Measurements from ENCODE around the gene IPO9. TPM values are rescaled to one million over a fixed set of nuclear protein-coding genes. Genes with fewer than 3 reads are reported as not detected.

IPO9 gene
- total RNA-seq, 1 experiment from 2014 or later, result 106 TPM

DNA sequence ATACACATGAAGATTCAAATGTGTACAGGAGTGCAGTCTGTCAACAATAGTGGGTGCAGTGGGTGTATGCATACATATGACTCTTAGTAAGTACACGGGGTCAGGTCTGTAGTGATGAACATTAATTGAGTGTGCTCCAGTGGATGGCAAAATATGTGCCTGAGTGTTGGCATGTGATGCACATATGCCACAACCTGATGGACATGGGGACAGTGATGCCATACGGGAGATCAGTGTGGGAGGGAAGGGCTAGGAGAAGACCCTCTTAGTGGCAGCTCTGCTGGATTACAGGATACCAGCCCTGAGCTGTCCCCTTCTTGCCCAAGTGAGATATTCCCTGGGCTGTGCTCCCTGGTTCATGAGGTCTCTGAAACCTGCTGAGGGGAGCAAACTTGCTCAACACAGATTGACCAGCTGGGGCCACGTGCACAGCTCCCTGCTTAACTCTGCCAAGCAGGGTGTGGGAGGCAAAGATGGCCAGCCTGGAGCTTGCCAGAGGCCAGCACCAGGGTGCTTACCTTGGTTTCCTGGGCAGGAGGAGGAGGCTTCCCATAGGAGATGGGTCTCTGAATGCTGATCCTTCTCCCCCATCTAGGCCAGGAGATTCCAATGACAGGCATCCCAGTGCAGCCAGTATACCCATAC is 62.0 kb downstream of the IPO9 start:
- no peak for ATAC-seq
- H3K27me3 ChIP-seq (ENCODE audit: control insufficient read depth, insufficient read depth, low read length), result no peaks in the 10 kb centered on the region
- TF ChIP-seq TCF7L2 (IDR thresholded peaks at IDR 0.05; ENCODE audit: low read depth, low read length) (no peak), POLR2AphosphoS5 (IDR thresholded peaks at IDR 0.05; ENCODE audit: low read depth, low read length) (no peak)
- CTCF ChIA-PET, result no interaction called here
- peaks cover 10% of the 10 kb centered on the region for H3K4me1 ChIP-seq (ENCODE audit: control insufficient read depth, insufficient read depth, low read length)
- no peaks in the 10 kb centered on the region for H3K36me3 ChIP-seq (ENCODE audit: control insufficient read depth, insufficient read depth, low read length)
- DNase-seq (ENCODE audit: low read depth, low spot score), result no peak
- POLR2A ChIA-PET, result no interaction called here
- intact Hi-C loops (cut with micrococcal nuclease; ENCODE audit: unreplicated experiment) (no loop called here), in situ Hi-C loops (cut with HindIII; ENCODE audit: low pct_unique_long_range_greater_than_20kb, low sequenced_read_pairs) (no loop called here)
- no peak overlapping the region for H3K27ac ChIP-seq (ENCODE audit: low read length)
- BruUV-seq (replicated peaks), result no TSS peak
- no peak overlapping the region for H3K4me3 ChIP-seq (ENCODE audit: low read depth in 2 of 2, low read length in 2 of 2)
- H3K9me3 ChIP-seq (ENCODE audit: control insufficient read depth, insufficient read depth, low read depth, low read length), result no peaks in the 10 kb centered on the region

DNA sequence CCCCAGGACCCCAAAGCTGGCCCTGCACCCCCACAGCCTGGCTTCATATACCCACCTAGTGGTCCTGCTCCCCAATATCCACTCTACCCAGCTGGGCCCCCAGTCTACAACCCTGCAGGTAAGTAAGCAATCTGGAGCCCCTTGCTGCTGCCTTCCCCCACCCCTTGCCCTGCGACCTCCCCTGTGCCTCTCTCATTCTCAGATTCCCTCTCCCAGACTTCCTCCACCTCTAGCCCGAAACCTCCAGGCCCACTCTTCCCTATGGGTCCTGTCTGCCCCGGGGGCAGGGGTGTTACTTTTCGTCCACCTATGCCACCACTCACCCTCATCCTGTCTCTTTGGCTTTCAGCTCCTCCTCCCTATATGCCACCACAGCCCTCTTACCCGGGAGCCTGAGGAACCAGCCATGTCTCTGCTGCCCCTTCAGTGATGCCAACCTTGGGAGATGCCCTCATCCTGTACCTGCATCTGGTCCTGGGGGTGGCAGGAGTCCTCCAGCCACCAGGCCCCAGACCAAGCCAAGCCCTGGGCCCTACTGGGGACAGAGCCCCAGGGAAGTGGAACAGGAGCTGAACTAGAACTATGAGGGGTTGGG is 62.6 kb downstream of the IPO9 start:
- Histone ChIP-seq H3K27me3 (ENCODE audit: control insufficient read depth, insufficient read depth, low read length) (no peaks in the 10 kb centered on the region), H3K9me3 (ENCODE audit: control insufficient read depth, insufficient read depth, low read depth, low read length) (no peaks in the 10 kb centered on the region), H3K27ac (ENCODE audit: low read length) (no peak overlapping the region), H3K4me1 (ENCODE audit: control insufficient read depth, insufficient read depth, low read length) (peaks cover 13% of the 10 kb centered on the region), H3K4me3 (ENCODE audit: low read depth in 2 of 2, low read length in 2 of 2) (no peak overlapping the region), H3K36me3 (ENCODE audit: control insufficient read depth, insufficient read depth, low read length) (no peaks in the 10 kb centered on the region)
- DNase-seq (ENCODE audit: low read depth, low spot score) (no peak), ATAC-seq (no peak)
- TF ChIP-seq POLR2AphosphoS5 (IDR thresholded peaks at IDR 0.05; ENCODE audit: low read depth, low read length), result no peak
- no TSS peak for BruUV-seq (replicated peaks)
- in situ Hi-C loops (cut with HindIII; ENCODE audit: low pct_unique_long_range_greater_than_20kb, low sequenced_read_pairs) (no loop called here), intact Hi-C loops (cut with micrococcal nuclease; ENCODE audit: unreplicated experiment) (no loop called here)
- POLR2A ChIA-PET, result no interaction called here
- CTCF ChIA-PET, result interaction anchor here (0.7 kb wide), 1 partner anchor 213 kb away, joined by 3 read pairs; no protein-coding TSS in a partner anchor

DNA sequence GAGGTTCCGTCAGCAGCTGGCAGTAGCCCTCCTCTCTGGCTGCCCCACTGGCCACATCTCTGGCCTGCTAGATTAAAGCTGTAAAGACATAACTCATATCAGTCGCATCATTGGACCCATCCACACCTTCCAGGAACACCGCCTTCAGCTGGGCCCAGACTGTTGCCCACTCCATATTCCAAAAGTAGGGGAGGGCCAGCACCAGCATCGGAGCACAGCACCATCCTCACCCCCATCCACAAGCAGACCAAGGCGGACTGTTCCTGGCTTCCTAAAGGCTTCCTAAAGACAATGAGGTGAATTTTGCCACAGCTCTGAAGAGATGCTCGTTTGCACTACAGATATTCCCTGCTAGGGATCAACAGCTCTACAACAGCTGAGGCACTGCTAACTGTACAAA is 63.3 kb downstream of the IPO9 start:
- no peaks in the 10 kb centered on the region for H3K9me3 ChIP-seq (ENCODE audit: control insufficient read depth, insufficient read depth, low read depth, low read length)
- peaks cover 13% of the 10 kb centered on the region for H3K4me1 ChIP-seq (ENCODE audit: control insufficient read depth, insufficient read depth, low read length)
- intact Hi-C loops (cut with micrococcal nuclease; ENCODE audit: unreplicated experiment) (no loop called here), in situ Hi-C loops (cut with HindIII; ENCODE audit: low pct_unique_long_range_greater_than_20kb, low sequenced_read_pairs) (no loop called here)
- CTCF ChIA-PET, result interaction anchor here (0.7 to 0.8 kb wide), 2 partner anchors 15 to 213 kb away, joined by 3 read pairs; no protein-coding TSS in a partner anchor
- no TSS peak for BruUV-seq (replicated peaks)
- H3K36me3 ChIP-seq (ENCODE audit: control insufficient read depth, insufficient read depth, low read length), result no peaks in the 10 kb centered on the region
- no peaks in the 10 kb centered on the region for H3K27me3 ChIP-seq (ENCODE audit: control insufficient read depth, insufficient read depth, low read length)
- no peak overlapping the region for H3K27ac ChIP-seq (ENCODE audit: low read length)
- DNase-seq (ENCODE audit: low read depth, low spot score), result no peak
- TF ChIP-seq POLR2AphosphoS5 (IDR thresholded peaks at IDR 0.05; ENCODE audit: low read depth, low read length), result no peak
- TF ChIP-seq SIN3A (IDR thresholded peaks at IDR 0.05; ENCODE audit: borderline replicate concordance, insufficient read depth, low read depth, low read length), result no peak
- no peak for TF ChIP-seq TCF7L2 (IDR thresholded peaks at IDR 0.05; ENCODE audit: low read depth, low read length)
- TF ChIP-seq, protein P1, sequence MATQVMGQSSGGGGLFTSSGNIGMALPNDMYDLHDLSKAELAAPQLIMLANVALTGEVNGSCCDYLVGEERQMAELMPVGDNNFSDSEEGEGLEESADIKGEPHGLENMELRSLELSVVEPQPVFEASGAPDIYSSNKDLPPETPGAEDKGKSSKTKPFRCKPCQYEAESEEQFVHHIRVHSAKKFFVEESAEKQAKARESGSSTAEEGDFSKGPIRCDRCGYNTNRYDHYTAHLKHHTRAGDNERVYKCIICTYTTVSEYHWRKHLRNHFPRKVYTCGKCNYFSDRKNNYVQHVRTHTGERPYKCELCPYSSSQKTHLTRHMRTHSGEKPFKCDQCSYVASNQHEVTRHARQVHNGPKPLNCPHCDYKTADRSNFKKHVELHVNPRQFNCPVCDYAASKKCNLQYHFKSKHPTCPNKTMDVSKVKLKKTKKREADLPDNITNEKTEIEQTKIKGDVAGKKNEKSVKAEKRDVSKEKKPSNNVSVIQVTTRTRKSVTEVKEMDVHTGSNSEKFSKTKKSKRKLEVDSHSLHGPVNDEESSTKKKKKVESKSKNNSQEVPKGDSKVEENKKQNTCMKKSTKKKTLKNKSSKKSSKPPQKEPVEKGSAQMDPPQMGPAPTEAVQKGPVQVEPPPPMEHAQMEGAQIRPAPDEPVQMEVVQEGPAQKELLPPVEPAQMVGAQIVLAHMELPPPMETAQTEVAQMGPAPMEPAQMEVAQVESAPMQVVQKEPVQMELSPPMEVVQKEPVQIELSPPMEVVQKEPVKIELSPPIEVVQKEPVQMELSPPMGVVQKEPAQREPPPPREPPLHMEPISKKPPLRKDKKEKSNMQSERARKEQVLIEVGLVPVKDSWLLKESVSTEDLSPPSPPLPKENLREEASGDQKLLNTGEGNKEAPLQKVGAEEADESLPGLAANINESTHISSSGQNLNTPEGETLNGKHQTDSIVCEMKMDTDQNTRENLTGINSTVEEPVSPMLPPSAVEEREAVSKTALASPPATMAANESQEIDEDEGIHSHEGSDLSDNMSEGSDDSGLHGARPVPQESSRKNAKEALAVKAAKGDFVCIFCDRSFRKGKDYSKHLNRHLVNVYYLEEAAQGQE (IDR thresholded peaks at IDR 0.05; ENCODE audit: insufficient read depth in 1 of 2, low read depth in 2 of 2, low read length in 1 of 2), result no peak
- TF ChIP-seq, protein P2, sequence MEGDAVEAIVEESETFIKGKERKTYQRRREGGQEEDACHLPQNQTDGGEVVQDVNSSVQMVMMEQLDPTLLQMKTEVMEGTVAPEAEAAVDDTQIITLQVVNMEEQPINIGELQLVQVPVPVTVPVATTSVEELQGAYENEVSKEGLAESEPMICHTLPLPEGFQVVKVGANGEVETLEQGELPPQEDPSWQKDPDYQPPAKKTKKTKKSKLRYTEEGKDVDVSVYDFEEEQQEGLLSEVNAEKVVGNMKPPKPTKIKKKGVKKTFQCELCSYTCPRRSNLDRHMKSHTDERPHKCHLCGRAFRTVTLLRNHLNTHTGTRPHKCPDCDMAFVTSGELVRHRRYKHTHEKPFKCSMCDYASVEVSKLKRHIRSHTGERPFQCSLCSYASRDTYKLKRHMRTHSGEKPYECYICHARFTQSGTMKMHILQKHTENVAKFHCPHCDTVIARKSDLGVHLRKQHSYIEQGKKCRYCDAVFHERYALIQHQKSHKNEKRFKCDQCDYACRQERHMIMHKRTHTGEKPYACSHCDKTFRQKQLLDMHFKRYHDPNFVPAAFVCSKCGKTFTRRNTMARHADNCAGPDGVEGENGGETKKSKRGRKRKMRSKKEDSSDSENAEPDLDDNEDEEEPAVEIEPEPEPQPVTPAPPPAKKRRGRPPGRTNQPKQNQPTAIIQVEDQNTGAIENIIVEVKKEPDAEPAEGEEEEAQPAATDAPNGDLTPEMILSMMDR (IDR thresholded peaks at IDR 0.05), result no peak
- H3K4me3 ChIP-seq (ENCODE audit: low read depth in 2 of 2, low read length in 2 of 2), result no peak overlapping the region
- POLR2A ChIA-PET, result interaction anchor here (0.6 kb wide), 1 partner anchor 10 kb away, joined by 3 read pairs; no protein-coding TSS in a partner anchor
- ATAC-seq, result no peak
